Measurements from ENCODE around the gene BPIFB2. TPM values are rescaled to one million over a fixed set of nuclear protein-coding genes. Genes with fewer than 3 reads are reported as not detected.

The BPIFB2 gene
- total and polyA plus RNA-seq, 11 donors = not detected

GRCh38 chr20:33018169-33018931, 10.8 kb downstream of the BPIFB2 start:
- no peaks in the 10 kb centered on the region for H3K9me3 ChIP-seq
- no peak overlapping the region for H3K27ac ChIP-seq
- ATAC-seq (no peak), DNase-seq (no peak)
- H3K27me3 ChIP-seq = peaks cover 0 to 9% (median 0%) of the 10 kb centered on the region in 9 donors
- no peak for TF ChIP-seq POLR2A (IDR thresholded peaks at IDR 0.05)
- TF ChIP-seq, protein P1, sequence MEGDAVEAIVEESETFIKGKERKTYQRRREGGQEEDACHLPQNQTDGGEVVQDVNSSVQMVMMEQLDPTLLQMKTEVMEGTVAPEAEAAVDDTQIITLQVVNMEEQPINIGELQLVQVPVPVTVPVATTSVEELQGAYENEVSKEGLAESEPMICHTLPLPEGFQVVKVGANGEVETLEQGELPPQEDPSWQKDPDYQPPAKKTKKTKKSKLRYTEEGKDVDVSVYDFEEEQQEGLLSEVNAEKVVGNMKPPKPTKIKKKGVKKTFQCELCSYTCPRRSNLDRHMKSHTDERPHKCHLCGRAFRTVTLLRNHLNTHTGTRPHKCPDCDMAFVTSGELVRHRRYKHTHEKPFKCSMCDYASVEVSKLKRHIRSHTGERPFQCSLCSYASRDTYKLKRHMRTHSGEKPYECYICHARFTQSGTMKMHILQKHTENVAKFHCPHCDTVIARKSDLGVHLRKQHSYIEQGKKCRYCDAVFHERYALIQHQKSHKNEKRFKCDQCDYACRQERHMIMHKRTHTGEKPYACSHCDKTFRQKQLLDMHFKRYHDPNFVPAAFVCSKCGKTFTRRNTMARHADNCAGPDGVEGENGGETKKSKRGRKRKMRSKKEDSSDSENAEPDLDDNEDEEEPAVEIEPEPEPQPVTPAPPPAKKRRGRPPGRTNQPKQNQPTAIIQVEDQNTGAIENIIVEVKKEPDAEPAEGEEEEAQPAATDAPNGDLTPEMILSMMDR (IDR thresholded peaks at IDR 0.05) = no peak
- no peaks in the 10 kb centered on the region for H3K36me3 ChIP-seq
- intact Hi-C loops (cut with DNase I) = no loop called here
- H3K4me1 ChIP-seq = no peaks in the 10 kb centered on the region
- 69 to 80% (median 75%) methylated on average over 9 to 14 of the region's 14 CpGs for WGBS, 4 donors
- no peak overlapping the region for H3K4me3 ChIP-seq

DNA sequence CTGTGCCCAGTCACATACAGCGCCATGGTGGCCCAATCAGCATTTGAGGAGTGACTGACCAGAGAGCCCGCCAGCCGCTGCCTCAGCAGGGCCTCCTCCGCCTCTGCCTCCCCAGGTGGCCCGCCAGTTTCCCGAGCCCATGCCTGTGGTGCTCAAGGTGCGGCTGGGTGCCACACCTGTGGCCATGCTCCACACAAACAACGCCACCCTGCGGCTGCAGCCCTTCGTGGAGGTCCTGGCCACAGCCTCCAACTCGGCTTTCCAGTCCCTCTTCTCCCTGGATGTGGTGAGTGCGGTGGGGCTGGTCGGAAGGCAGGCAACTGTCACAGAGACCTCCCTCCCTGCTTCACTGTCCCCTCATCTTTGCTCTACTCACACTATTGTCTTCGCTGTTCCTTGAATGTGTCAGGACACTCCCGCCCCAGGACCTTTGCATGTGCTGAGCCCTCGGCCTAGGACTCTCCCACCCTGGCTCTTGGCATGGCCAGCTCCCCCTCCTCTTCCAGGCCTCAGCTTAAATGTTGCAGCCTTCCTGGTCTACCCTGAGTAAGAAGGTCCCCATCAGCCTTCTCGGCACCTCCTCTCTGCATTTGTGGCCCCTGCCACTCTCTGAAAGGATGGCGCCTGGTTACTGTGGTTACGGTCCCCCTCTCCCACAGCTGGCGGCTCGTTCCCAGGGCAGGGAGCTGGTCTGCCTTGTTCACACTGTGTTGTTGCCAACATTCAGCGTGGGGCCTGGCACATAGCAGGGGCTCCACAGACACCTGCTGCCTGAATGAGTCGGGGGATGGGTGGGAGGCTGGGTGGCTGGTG, 12.2 kb downstream of the BPIFB2 start:
- DNase-seq = no peak
- Histone ChIP-seq H3K27me3 (peaks cover 0 to 7% (median 0%) of the 10 kb centered on the region in 9 donors), H3K9me3 (no peaks in the 10 kb centered on the region), H3K36me3 (no peaks in the 10 kb centered on the region), H3K4me3 (no peak overlapping the region), H3K27ac (no peak overlapping the region), H3K4me1 (no peaks in the 10 kb centered on the region)
- intact Hi-C loops (cut with DNase I) = no loop called here
- TF ChIP-seq POLR2A (IDR thresholded peaks at IDR 0.05) = no peak
- ATAC-seq = no peak
- 88 to 89% (median 89%) methylated on average over 23 of the region's 23 CpGs for WGBS, 4 donors

DNA sequence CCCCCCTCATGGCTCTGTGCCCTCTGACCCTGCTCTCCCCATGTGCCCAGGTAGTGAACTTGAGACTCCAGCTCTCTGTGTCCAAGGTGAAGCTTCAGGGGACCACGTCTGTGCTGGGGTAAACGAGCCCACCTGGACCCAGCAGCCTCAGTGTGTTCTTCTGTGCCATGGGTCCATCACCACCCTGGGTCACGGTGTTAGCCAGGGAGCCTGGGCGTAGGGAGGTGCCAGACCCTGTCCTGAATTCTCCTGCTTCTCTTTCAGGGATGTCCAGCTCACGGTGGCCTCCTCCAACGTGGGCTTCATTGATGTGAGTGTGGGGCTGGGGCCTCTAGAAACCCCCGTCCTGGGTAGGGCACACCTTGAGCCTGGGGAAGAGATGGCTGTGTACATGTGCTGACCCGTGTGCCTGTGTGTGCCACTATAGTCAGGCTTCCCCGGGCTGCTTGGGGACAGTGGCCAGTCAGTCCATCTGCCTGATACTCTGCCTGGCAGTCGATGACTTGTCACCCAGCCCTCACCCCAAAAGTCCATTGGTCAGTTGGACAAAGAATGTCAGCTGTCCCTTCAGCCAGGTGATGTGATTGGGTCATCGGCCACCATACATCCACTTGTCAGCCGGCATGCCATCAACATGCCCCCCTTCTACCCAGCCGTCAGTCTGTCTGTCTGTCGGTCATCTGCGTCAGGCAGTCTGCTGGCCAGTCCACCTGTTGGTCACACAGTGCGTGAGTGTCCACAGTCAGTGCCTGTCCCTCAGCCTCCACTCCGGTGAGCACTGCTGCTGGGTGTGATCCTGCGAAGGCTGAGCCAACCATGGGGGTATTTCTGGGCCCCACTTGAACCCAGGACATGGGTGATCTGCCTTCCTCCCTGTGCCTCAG, 13.0 kb downstream of the BPIFB2 start:
- DNase-seq (no peak), ATAC-seq (no peak)
- no peaks in the 10 kb centered on the region for H3K36me3 ChIP-seq
- no peak overlapping the region for H3K27ac ChIP-seq
- TF ChIP-seq, protein P1 (IDR thresholded peaks at IDR 0.05) = no peak
- no peak for TF ChIP-seq POLR2A (IDR thresholded peaks at IDR 0.05)
- 82 to 89% (median 85%) methylated on average over 6 to 18 of the region's 18 CpGs for WGBS, 4 donors
- intact Hi-C loops (cut with DNase I) = no loop called here
- peaks cover 0 to 4% (median 0%) of the 10 kb centered on the region in 9 donors for H3K27me3 ChIP-seq
- no peak overlapping the region for H3K4me3 ChIP-seq
- H3K4me1 ChIP-seq = no peaks in the 10 kb centered on the region
- H3K9me3 ChIP-seq = no peaks in the 10 kb centered on the region

- ATAC-seq (no peak), DNase-seq (no peak)
- Histone ChIP-seq H3K36me3 (no peaks in the 10 kb centered on the region), H3K4me1 (no peaks in the 10 kb centered on the region), H3K27me3 (no peaks in the 10 kb centered on the region), H3K4me3 (no peak overlapping the region), H3K27ac (no peak overlapping the region), H3K9me3 (no peaks in the 10 kb centered on the region)
- 74 to 89% (median 78%) methylated on average over 3 of the region's 3 CpGs for WGBS, 4 donors
- intact Hi-C loops (cut with DNase I) = no loop called here
- TF ChIP-seq, protein P1 (IDR thresholded peaks at IDR 0.05) = no peak
- TF ChIP-seq POLR2A (IDR thresholded peaks at IDR 0.05) = no peak
These were observed 14.4 kb downstream of the BPIFB2 start for GRCh38 chr20:33021879-33022278.

Data from heart left ventricle (tissue), 16 donors.